GM12872 (cell line): Measurements from ENCODE around the gene SMAD6.
A peak's percentile ranks its signal among the peaks of the same experiment; 100 is the strongest.

Experiments used
- CTCF ChIP-seq: IDR thresholded peaks from 3 replicates; pipeline ENCODE4 v1.5.1; 2011; ENCODE audit warnings: low read depth, mild to moderate bottlenecking, low read length, moderate library complexity; ENCODE audit not compliant: insufficient read depth

The SMAD6 gene

DNA sequence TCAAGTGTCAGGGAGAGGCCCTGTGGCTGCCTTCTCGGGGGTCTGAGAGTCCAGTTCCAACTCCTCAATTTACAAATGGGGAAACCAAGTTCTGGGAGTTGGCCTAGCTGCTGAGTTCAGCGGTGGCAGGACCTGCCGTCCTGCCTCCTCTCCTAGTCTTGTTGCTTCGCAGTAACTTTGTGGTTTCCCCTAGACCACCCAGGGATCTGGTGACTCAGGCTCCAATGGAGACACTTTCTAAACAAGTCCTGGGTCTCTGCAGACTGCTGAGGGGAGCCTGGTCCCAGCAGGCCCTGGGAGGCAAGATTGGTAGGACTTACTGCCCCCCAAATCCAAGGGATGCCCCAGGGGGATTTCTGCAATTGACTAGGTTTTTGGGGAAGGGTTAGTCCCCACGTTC, 83.6 kb downstream of the SMAD6 start:
- no peak for TF ChIP-seq CTCF

DNA sequence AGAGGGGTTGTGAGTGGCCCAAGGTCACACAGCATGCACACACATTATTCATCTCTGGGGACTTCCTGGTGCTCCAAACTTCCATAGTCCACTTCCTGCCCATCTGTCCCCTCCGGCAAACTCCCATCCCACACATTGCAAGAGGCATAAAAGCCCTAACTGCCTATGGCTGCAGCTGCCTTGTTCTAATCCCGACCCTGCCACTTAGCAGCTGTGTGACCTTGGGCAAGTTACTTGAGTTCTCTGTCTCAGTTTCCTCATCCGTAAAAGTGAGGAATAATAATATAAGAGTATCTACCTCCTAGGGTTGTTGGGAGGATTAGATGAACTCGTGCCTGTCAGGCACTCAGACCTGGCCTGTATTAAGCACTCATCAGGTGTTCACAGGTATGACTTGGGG, 84.2 kb downstream of the SMAD6 start:
- TF ChIP-seq CTCF = no peak

DNA sequence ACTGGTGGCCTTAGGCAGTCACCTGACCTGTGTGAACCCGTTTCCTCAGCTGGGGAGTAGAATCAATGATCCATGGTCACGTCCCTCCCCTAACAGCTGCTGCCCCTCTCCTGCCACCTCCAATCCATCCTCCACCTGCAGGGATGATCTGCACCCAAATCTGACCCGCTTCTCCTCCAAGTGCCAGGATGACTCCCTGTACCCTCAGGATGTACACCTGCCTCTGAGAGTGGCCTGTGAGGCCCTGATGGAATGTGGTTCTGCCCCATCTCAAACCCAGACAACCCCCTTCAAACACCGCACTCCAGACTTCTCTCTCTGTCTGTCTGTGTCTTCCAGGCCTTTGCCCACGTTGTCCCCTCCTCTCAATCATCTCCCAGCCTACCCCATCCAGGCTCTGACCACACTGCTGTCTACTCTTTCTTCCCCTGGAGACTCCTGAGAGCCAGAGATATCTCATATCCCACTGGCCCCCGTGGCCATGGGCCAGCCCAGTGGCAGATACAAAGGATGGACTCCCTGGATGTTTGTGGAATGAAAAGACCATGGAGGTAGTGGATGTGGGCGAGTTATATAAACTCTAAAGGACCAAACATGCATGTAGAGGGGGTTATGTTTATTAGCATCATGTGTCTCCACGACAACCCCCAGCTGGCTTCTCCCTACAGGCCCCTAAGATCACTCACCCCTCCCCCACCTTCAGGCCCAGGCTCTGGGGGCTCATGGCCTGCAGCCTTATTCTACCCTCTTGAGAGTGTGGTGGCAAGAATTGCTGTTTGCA, 84.9 kb downstream of the SMAD6 start:
- no peak for TF ChIP-seq CTCF

GRCh38 chr15:66787489-66787871, 85.4 kb downstream of the SMAD6 start:
- TF ChIP-seq CTCF = no peak

- TF ChIP-seq CTCF = no peak
These were observed 86.0 kb downstream of the SMAD6 start for GRCh38 chr15:66788024-66788423.

DNA sequence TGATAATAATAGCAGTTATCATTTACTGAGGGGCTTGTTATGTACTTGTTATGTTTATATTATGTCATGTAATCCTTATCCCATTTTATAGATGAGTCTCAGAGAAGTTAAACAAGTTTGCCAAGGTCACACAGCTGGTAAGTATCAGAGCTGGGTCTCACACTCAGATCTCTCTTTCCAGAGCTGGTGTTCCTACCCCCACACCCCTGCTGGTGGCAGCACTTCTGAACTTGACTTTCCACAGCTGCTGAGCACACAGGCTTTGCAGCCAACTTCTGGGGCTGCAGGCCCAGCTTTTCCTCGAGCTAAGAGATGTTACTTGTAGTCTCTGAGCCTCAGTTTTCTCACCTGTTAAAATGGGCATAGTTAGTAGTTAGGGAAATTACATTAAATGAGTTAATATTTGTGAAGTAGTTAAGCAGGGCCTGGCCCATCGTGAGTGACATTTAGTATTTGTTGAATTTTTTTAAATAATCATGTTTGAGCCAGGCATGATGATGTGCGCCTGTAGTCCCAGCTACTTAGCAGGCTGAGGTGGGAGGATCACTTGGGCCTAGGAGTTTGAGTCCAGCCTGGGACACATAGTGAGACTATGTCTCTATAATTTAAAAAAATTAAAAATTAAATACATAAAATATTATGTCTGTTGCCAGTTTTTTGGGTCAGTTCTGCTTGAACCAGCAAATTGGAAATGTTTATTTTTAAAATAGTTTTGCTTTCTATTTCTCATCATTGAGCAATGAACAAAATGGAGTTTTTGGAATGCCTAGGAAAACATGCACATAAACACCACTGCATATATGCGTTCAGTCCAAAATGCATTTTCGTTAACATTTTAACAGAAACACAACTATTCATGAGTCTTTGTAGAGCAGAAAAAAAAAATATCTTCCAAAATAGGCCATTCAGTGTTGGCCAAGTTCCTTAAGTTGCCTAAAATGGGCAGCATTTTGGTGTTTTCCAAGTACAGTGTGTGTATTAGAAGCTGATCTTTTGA, 87.3 kb downstream of the SMAD6 start:
- peak; percentile 60; the same call in 2 of the 3 replicates for TF ChIP-seq CTCF

GRCh38 chr15:66795851-66796250, 93.8 kb downstream of the SMAD6 start:
- TF ChIP-seq CTCF = no peak
